Chondrocyte (in vitro differentiated cells): ENCODE measurements around the gene CHIT1. TPM values are rescaled to one million over a fixed set of nuclear protein-coding genes. Genes with fewer than 3 reads are reported as not detected.

Experiments used
- DNase-seq: peaks from one replicate; pipeline ENCODE4 v3.0.0; 2021; ENCODE audit warnings: mixed read lengths, low spot score
- H3K27ac Mint-ChIP-seq: one replicate; pipeline ENCODE4 v1.8.0; 2021; ENCODE audit warnings: mild to moderate bottlenecking, moderate library complexity, mixed read lengths; ENCODE audit not compliant: unreplicated experiment
- H3K27me3 Mint-ChIP-seq: 2 replicates; pipeline ENCODE4 v1.8.0; 2021; ENCODE audit warnings: low read depth, mixed read lengths
- H3K36me3 Mint-ChIP-seq: 2 replicates; pipeline ENCODE4 v1.8.0; 2021; ENCODE audit warnings: low read depth, mixed read lengths
- H3K4me1 Mint-ChIP-seq: 2 replicates; pipeline ENCODE4 v1.8.0; 2021; ENCODE audit warnings: low read depth, mild to moderate bottlenecking, mixed read lengths
- H3K4me3 Mint-ChIP-seq: one replicate; pipeline ENCODE4 v1.8.0; 2021; ENCODE audit warnings: mild to moderate bottlenecking, moderate library complexity, mixed read lengths; ENCODE audit not compliant: unreplicated experiment
- H3K9me3 Mint-ChIP-seq: 2 replicates; pipeline ENCODE4 v1.8.0; 2021; ENCODE audit warnings: low read depth, mixed read lengths
- CTCF ChIP-seq: fragments of 200-600 bp; sonication (generic); IDR thresholded peaks from 2 replicates; pipeline ENCODE4 v1.5.0; 2021; ENCODE audit warnings: antibody characterized with exemption, mild to moderate bottlenecking, moderate library complexity
- total RNA-seq: library from RNA; stranded (reverse); gene quantifications from 3 replicates; pipeline ENCODE4 v1.2.1, GENCODE V29; 2021

Gene CHIT1
- total RNA-seq, 1 donor from 2014 or later = not detected

GRCh38 chr1:203223012-203223775 lies 6.3 kb downstream of the CHIT1 start:
- Mint-ChIP-seq H3K27me3 (peaks cover 57% of the 10 kb centered on the region), H3K9me3 (no peaks in the 10 kb centered on the region), H3K4me3 (no peak overlapping the region), H3K27ac (no peak overlapping the region), H3K36me3 (no peaks in the 10 kb centered on the region), H3K4me1 (no peaks in the 10 kb centered on the region)
- TF ChIP-seq CTCF = no peak
- no peak for DNase-seq

GRCh38 chr1:203219934-203220333 lies 9.5 kb downstream of the CHIT1 start:
- H3K4me1 Mint-ChIP-seq = no peaks in the 10 kb centered on the region
- H3K27ac Mint-ChIP-seq = no peak overlapping the region
- H3K4me3 Mint-ChIP-seq = no peak overlapping the region
- peaks cover 56% of the 10 kb centered on the region for H3K27me3 Mint-ChIP-seq
- no peak for DNase-seq
- H3K9me3 Mint-ChIP-seq = no peaks in the 10 kb centered on the region
- no peaks in the 10 kb centered on the region for H3K36me3 Mint-ChIP-seq
- TF ChIP-seq CTCF = no peak

GRCh38 chr1:203219171-203219570 lies 10.3 kb downstream of the CHIT1 start:
- no peaks in the 10 kb centered on the region for H3K36me3 Mint-ChIP-seq
- no peak for DNase-seq
- H3K27me3 Mint-ChIP-seq = peaks cover 52% of the 10 kb centered on the region
- H3K27ac Mint-ChIP-seq = no peak overlapping the region
- no peaks in the 10 kb centered on the region for H3K4me1 Mint-ChIP-seq
- TF ChIP-seq CTCF = no peak
- no peak overlapping the region for H3K4me3 Mint-ChIP-seq
- no peaks in the 10 kb centered on the region for H3K9me3 Mint-ChIP-seq

- Mint-ChIP-seq H3K27me3 (peaks cover 49% of the 10 kb centered on the region), H3K4me3 (no peak overlapping the region), H3K9me3 (no peaks in the 10 kb centered on the region), H3K4me1 (no peaks in the 10 kb centered on the region), H3K36me3 (no peaks in the 10 kb centered on the region), H3K27ac (no peak overlapping the region)
- DNase-seq = no peak
- no peak for TF ChIP-seq CTCF
Observed at GRCh38 chr1:203217668-203218067, 11.8 kb downstream of the CHIT1 start.

GRCh38 chr1:203217139-203217655 lies 12.3 kb downstream of the CHIT1 start:
- DNase-seq = no peak
- Mint-ChIP-seq H3K36me3 (no peaks in the 10 kb centered on the region), H3K4me3 (no peak overlapping the region), H3K4me1 (no peaks in the 10 kb centered on the region), H3K27me3 (peaks cover 45% of the 10 kb centered on the region), H3K27ac (no peak overlapping the region), H3K9me3 (no peaks in the 10 kb centered on the region)
- TF ChIP-seq CTCF = peak; percentile 22
